Panc1 (cell line): ENCODE data around the gene RALGAPA1. TPM values are rescaled to one million over a fixed set of nuclear protein-coding genes. Genes with fewer than 3 reads are reported as not detected.

Source experiments
- ATAC-seq: fragments of 200-7000 bp; cut with Tn5 transposase; 2 replicates; pipeline ENCODE4 v1.9.1; 2020; ENCODE audit warnings: mild to moderate bottlenecking, moderate library complexity
- BruUV-seq: library from RNA; stranded (reverse); fragments of 400-500 nt; replicated peaks from 2 replicates; lab custom pipeline; 2021; lab: Mats Ljungman, UMichigan
- CTCF ChIA-PET: fragments of 300-600 bp; sonication (Branson Sonifier 250); formaldehyde crosslinking; loops from one replicate; lab custom pipeline; 2022; ENCODE audit warnings: antibody characterized with exemption; lab: Charles Lee
- POLR2A ChIA-PET: fragments of 300-600 bp; sonication (Branson Sonifier 250); formaldehyde crosslinking; loops from one replicate; lab custom pipeline; 2022; ENCODE audit warnings: antibody characterized with exemption; lab: Charles Lee
- DNase-seq: peaks from one replicate; pipeline ENCODE4 v3.0.0-alpha.2; 2010; ENCODE audit warnings: low read depth, low spot score
- H3K27ac ChIP-seq: 2 replicates; pipeline ENCODE4 v1.5.1; 2011; ENCODE audit warnings: mild to moderate bottlenecking, low read length, inconsistent platforms
- H3K27me3 ChIP-seq: fragments of 200-500 bp; sonication (Bioruptor generic); 2 replicates; pipeline ENCODE4 v1.6.0; 2014; ENCODE audit warnings: low read length, inconsistent platforms; ENCODE audit not compliant: control insufficient read depth, insufficient read depth
- H3K36me3 ChIP-seq: fragments of 200-500 bp; sonication (Bioruptor generic); 2 replicates; pipeline ENCODE4 v1.5.1; 2014; ENCODE audit warnings: inconsistent platforms, mild to moderate bottlenecking, low read length, moderate library complexity; ENCODE audit not compliant: control insufficient read depth, insufficient read depth
- H3K4me1 ChIP-seq: 2 replicates; pipeline ENCODE4 v1.5.1; 2011; ENCODE audit warnings: inconsistent platforms, mild to moderate bottlenecking, low read length, moderate library complexity; ENCODE audit not compliant: control insufficient read depth, insufficient read depth
- H3K4me3 ChIP-seq, 2 experiments: 2 replicates each; pipeline ENCODE4 v1.5.1; 2011 to 2012; ENCODE audit warnings: low read depth in 2 of 2, low read length in 2 of 2, mild to moderate bottlenecking in 2 of 2, inconsistent platforms in 1 of 2, moderate library complexity in 1 of 2
- H3K9me3 ChIP-seq: fragments of 200-500 bp; sonication (Bioruptor generic); 2 replicates; pipeline ENCODE4 v1.5.1; 2014; ENCODE audit warnings: low read depth, mild to moderate bottlenecking, inconsistent platforms, low read length, moderate library complexity; ENCODE audit not compliant: control insufficient read depth, insufficient read depth
- POLR2AphosphoS5 ChIP-seq: IDR thresholded peaks from 2 replicates; pipeline ENCODE4 v1.6.1; 2012; ENCODE audit warnings: mild to moderate bottlenecking, low read depth, low read length, moderate library complexity
- SIN3A ChIP-seq: IDR thresholded peaks from 2 replicates; pipeline ENCODE4 v1.6.1; 2012; ENCODE audit warnings: low read depth, mild to moderate bottlenecking, low read length, moderate library complexity, borderline replicate concordance; ENCODE audit not compliant: insufficient read depth
- TCF7L2 ChIP-seq: IDR thresholded peaks from 2 replicates; pipeline ENCODE4 v1.6.1; 2011; ENCODE audit warnings: mild to moderate bottlenecking, low read depth, low read length, inconsistent platforms
- in situ Hi-C: cut with HindIII; loops from 2 replicates; pipeline ENCODE4 v1.10.0; 2016; ENCODE audit warnings: low sequenced_read_pairs, low pct_unique_long_range_greater_than_20kb
- intact Hi-C: fragments of 100-400 bp; cut with micrococcal nuclease; formaldehyde crosslinking; loops from one replicate; pipeline ENCODE4 v1.10.0; 2022; ENCODE audit not compliant: unreplicated experiment
- total RNA-seq: library from RNA; stranded (reverse); gene quantifications from one replicate; pipeline ENCODE4 v1.2.1, GENCODE V29; 2021; ENCODE audit not compliant: unreplicated experiment
- TF ChIP-seq, protein P1 (sequence below): fragments of 450-650 bp; IDR thresholded peaks from 2 replicates; pipeline ENCODE4 v1.5.1; 2017; ENCODE audit warnings: mild to moderate bottlenecking
- TF ChIP-seq, protein P2 (sequence below), 2 experiments: IDR thresholded peaks; 2 replicates each; pipeline ENCODE4 v1.6.1; 2011 to 2012; ENCODE audit warnings: low read depth in 2 of 2, control low read depth in 1 of 2, low read length in 1 of 2, mild to moderate bottlenecking in 1 of 2, moderate library complexity in 1 of 2; ENCODE audit not compliant: insufficient read depth in 1 of 2

RALGAPA1 gene
- total RNA-seq, 1 experiment from 2014 or later = 31.5 TPM

DNA sequence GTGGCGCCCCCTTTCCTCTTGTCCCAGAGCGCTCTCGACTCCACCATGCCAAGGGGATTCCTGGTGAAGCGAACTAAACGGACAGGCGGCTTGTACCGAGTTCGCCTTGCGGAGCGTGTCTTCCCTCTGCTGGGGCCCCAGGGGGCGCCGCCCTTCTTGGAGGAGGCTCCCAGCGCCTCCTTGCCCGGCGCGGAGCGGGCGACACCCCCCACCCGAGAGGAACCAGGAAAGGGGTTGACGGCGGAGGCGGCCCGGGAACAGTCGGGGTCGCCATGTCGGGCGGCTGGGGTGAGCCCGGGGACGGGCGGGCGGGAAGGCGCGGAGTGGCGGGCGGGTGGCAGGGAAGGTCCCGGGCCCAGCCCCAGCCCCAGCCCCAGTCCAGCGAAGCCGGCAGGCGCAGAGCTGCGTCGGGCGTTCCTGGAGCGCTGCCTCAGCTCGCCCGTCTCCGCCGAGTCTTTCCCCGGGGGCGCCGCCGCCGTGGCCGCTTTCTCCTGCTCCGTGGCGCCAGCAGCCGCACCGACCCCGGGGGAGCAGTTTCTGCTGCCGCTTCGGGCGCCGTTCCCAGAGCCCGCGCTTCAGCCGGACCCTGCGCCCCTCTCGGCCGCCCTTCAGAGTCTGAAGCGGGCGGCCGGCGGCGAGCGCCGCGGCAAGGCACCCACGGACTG is 274.8 kb downstream of the RALGAPA1 start:
- CTCF ChIA-PET = no interaction called here
- no peak overlapping the region for H3K27ac ChIP-seq

DNA sequence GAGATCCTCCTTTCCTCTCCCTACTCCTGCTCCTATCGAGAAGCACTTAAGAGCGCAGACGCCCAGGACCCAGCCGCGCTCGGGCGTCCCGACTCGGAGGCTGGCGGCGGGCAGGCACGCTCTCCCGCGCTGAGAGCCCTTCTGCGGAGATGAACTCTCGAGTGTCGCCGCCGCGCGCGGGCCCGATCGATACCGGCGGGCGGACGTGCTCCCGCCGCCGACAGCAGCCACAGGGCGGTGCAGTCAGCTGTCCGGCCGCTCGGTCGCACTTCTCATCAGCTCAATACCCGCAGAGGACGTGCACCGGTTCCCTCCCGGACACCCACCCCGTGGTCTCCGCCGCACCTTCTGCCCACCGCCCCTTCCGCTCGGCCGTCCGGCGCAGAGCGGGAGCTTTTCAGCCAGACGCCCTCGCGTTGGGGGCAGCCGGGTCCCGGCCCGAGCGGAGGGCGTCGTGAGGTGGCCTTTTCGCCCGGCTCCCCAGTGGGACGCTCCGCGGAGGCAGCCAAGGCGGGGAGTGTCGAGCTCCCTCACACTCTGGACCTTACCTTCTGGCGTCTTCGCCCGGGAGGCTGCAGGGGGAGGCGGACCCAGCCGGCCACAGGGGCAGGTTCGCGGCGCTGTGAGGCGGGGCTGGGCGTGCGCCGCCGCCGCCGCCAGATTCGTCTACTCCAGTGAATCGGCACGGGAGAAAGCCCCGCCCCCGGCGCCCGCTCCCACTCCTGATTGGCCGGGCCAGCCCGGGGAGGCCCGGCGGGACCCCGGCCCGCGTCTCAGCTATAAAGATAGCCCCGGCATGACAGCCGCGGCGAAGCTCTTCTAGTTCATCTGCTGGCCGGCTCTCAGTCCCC is 275.5 kb downstream of the RALGAPA1 start, which contains the start of gene INSM2:
Gene INSM2 (plus strand): TSS at position 808 of the 851 bp plus-strand sequence. CDS start 89 bp downstream, outside the sequence.
- in situ Hi-C loops = no loop called here
- DNase-seq = no peak
- no peak for TF ChIP-seq POLR2AphosphoS5
- TF ChIP-seq, protein P1, sequence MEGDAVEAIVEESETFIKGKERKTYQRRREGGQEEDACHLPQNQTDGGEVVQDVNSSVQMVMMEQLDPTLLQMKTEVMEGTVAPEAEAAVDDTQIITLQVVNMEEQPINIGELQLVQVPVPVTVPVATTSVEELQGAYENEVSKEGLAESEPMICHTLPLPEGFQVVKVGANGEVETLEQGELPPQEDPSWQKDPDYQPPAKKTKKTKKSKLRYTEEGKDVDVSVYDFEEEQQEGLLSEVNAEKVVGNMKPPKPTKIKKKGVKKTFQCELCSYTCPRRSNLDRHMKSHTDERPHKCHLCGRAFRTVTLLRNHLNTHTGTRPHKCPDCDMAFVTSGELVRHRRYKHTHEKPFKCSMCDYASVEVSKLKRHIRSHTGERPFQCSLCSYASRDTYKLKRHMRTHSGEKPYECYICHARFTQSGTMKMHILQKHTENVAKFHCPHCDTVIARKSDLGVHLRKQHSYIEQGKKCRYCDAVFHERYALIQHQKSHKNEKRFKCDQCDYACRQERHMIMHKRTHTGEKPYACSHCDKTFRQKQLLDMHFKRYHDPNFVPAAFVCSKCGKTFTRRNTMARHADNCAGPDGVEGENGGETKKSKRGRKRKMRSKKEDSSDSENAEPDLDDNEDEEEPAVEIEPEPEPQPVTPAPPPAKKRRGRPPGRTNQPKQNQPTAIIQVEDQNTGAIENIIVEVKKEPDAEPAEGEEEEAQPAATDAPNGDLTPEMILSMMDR = peak; percentile 7; the same call in 1 of the 2 replicates
- TF ChIP-seq SIN3A = no peak
- no peak for TF ChIP-seq TCF7L2
- TF ChIP-seq, protein P2, sequence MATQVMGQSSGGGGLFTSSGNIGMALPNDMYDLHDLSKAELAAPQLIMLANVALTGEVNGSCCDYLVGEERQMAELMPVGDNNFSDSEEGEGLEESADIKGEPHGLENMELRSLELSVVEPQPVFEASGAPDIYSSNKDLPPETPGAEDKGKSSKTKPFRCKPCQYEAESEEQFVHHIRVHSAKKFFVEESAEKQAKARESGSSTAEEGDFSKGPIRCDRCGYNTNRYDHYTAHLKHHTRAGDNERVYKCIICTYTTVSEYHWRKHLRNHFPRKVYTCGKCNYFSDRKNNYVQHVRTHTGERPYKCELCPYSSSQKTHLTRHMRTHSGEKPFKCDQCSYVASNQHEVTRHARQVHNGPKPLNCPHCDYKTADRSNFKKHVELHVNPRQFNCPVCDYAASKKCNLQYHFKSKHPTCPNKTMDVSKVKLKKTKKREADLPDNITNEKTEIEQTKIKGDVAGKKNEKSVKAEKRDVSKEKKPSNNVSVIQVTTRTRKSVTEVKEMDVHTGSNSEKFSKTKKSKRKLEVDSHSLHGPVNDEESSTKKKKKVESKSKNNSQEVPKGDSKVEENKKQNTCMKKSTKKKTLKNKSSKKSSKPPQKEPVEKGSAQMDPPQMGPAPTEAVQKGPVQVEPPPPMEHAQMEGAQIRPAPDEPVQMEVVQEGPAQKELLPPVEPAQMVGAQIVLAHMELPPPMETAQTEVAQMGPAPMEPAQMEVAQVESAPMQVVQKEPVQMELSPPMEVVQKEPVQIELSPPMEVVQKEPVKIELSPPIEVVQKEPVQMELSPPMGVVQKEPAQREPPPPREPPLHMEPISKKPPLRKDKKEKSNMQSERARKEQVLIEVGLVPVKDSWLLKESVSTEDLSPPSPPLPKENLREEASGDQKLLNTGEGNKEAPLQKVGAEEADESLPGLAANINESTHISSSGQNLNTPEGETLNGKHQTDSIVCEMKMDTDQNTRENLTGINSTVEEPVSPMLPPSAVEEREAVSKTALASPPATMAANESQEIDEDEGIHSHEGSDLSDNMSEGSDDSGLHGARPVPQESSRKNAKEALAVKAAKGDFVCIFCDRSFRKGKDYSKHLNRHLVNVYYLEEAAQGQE (IDR thresholded peaks at IDR 0.05; ENCODE audit: insufficient read depth in 1 of 2, low read depth in 2 of 2, low read length in 1 of 2) = no peak; a peak in 1 of 4 replicates
- Histone ChIP-seq H3K4me1 (no peaks in the 10 kb centered on the region), H3K27ac (no peak within 1 kb of the TSS), H3K9me3 (no peaks in the 10 kb centered on the region), H3K36me3 (no peaks in the 10 kb centered on the region), H3K27me3 (peaks cover 18% of the 10 kb centered on the region), H3K4me3 (peak within 1 kb of the TSS; percentile 61 to 67)
- BruUV-seq = no TSS peak
- CTCF ChIA-PET = interaction anchor here (0.7 kb wide), 1 partner anchor 351 kb away, joined by 8 read pairs; no protein-coding TSS in a partner anchor
- POLR2A ChIA-PET = no interaction called here
- peak; percentile 96 for ATAC-seq
- intact Hi-C loops = no loop called here

More for the DNA sequence above, 274.8 kb downstream of the RALGAPA1 start:
- ATAC-seq = peak; percentile 62
- DNase-seq = no peak
- BruUV-seq = no TSS peak
- no peaks in the 10 kb centered on the region for H3K4me1 ChIP-seq
- H3K36me3 ChIP-seq = no peaks in the 10 kb centered on the region
- TF ChIP-seq, protein P1 = peak; percentile 13; the same call in 1 of the 2 replicates
- no peak for TF ChIP-seq SIN3A
- H3K9me3 ChIP-seq = no peaks in the 10 kb centered on the region
- H3K27me3 ChIP-seq = peaks cover 18% of the 10 kb centered on the region
- peak overlapping the region; percentile 61 to 67 for H3K4me3 ChIP-seq
- in situ Hi-C loops (no loop called here), intact Hi-C loops (no loop called here)
- POLR2A ChIA-PET = no interaction called here
